GM19455 (cell line): ENCODE measurements around the gene APBB2.

ENCODE experiments used
- ATAC-seq: cut with Tn5 transposase; IDR thresholded peaks from one replicate; pipeline ENCODE4 v1.9.1; 2021; ENCODE audit not compliant: unreplicated experiment

Gene APBB2

DNA sequence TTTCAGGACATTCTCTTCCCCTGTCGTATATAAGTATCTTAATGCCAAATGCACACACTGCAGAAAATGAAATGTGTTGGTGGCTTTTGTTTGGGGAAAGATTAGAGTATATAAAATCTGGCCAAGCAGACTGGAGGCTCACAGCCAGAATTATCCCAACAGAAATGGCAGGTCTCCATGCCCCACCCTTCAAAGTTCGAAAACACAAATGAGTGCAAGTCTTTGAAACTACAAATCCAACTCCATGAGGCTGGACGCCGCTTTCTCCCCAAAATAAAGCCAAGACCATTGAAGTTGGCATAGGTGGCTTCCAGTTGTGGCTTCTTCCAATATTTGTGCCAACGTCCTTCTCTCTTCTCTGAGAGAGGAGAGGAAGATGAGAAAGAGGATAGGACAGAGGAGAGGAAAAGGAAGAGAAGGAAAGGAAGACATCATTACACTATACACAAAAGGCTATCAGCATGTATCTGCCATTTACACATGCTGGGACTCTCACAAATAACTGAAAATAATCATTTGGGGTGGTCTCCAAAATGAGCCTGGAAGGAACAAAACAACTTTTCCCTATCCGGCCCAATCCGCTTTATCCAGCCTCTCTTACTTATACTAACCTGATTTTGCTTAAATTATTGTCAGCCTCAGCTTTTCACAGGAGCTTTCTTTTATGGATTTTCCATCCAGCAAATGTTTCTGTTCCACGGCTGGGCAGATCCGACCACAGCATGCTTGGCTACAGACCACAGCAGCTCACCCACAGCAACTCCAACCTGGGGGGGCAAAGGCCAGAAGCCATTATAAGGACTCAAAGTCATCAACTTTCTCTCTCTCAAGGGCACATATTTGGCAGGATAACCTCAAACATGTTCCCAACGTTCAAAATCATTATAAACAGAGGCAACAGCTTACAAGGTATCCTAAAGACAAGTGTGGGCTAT, 71.7 kb downstream of the APBB2 start:
- ATAC-seq, result no peak

DNA sequence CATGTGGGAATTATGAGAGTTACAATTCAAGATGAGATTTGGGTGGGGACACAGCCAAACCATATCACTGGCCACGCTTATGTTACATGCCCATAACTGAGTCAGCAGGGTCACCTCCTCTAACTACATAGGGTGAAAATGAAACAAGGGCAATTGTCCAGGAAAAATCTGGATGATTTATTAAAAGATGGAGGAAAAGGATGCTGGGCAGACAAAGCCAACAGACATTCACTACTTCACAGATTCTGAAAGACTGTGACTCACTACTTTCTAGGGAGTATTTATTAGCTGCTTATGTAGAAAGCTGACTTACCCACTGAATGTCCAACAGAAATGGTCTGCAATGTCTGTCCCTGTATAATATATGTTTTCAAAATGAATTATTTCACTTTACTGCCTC, 72.4 kb downstream of the APBB2 start:
- ATAC-seq, result no peak

DNA sequence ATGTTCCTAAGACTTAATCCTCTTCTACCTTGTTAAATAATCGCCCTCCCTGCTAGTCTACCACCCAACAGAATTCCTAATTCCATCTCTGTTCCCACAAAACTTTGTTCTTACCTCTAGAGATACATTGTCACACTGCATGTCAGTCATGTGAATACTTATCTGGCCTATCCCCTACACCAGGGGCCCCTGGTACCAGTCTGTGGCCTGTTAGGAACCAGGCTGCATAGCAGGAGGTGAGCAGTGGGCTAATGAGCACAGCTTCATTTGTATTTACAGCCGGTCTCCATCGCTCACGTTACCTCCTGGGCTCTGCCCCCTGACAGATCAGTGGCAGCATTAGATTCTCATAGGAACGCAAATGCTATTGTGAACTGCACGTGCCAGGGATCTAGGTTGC, 73.9 kb downstream of the APBB2 start:
- no peak for ATAC-seq

DNA sequence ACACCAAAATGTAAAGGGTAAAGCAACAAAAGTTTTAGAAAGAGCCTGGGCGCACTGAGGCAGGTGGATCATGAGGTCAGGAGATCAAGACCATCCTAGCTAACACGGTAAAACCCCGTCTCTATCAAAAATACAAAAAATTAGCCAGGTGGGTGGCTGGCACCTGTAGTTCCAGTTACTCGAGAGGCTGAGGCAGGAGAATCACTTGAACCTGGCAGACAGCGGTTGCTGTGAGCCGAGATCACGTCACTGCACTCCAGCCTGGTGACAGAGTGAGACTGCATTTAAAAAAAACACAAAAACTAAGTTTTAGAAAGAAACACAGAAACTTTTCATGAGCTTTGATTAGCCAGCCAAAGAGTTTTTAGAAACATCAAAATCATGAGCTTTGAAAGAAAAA, 76.5 kb downstream of the APBB2 start:
- ATAC-seq, result no peak

DNA sequence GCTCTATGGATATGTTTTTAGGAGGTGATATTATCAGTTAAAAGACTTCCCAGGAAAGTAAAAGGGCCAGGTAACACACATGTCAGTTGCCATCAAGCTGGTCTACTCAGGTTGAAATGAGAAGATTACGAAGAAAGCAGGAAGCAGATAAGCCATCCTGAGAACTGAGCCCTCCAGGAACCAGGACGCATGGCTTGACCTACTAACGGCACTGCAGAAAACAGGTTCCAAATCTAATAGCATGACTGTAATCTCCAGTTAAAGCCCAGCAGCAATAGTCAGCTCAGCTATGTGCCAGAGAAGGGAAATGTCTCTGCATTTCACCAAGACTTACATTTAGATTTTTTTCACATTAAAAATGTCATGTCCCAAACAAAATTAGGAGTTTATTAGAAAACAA, 77.9 kb downstream of the APBB2 start:
- no peak for ATAC-seq

DNA sequence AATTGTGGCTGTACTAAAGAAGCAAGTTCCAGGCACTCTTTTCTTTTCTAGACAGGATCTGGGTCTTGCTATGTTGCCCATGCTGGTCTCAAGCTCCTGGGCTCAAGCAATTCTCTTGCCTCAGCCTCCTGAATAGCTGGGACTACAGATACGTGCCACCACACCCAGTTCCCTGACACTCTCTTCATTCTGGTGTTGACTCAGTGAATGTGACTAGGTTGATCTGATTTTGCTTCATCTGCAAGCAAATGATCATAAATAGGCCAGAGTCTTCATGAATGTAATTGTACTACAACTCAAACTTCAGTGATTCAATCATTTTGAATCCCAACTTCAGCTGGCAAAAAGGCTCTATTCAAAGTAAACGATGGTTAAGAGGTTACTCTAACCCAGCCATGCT, 78.5 kb downstream of the APBB2 start:
- ATAC-seq, result no peak

DNA sequence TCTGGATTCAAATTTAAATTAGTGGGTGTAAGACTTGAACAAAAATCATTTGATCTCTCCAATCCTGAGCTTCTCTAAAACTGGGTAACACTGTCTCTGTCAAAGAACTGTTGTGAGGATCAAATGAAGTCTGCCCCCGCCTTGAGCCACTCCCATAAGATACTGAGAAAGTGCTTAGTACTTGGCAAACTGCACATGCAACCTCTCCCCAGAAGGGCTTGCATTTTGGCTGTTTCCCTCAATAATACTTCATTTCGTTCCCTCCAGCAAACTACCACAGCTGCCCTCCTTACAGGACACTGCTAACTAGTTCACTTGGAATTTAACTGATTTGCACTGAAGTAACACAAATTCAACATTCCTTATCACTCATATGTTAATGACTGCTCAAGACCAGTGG, 79.8 kb downstream of the APBB2 start:
- ATAC-seq, result no peak

DNA sequence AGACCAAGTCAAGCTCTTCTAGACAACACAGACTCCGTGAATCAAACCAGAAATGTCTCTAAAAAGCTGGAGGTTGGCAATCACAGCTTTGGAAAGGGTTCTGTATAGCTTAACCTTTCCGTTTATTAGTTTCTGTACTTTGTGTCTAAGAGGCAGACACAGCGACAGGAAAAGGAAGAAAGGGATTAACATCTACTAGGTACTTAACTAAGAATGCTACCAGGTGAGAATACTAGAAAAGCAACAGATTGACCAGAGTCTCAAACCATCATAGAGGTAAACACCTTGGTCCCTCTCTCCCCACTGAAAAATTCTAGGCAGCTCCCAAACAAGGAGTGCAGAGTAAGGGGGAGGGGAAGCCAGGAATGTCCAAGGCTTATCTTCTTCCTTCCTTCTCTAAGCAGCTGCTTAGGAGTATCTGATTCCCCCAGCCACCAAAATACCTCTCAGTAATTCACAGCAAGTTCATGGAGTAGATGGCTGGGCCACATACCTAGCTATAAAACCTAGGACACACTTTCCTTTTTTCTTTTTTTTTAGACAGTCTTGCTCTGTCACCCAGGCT, 80.8 kb downstream of the APBB2 start:
- ATAC-seq, result no peak

DNA sequence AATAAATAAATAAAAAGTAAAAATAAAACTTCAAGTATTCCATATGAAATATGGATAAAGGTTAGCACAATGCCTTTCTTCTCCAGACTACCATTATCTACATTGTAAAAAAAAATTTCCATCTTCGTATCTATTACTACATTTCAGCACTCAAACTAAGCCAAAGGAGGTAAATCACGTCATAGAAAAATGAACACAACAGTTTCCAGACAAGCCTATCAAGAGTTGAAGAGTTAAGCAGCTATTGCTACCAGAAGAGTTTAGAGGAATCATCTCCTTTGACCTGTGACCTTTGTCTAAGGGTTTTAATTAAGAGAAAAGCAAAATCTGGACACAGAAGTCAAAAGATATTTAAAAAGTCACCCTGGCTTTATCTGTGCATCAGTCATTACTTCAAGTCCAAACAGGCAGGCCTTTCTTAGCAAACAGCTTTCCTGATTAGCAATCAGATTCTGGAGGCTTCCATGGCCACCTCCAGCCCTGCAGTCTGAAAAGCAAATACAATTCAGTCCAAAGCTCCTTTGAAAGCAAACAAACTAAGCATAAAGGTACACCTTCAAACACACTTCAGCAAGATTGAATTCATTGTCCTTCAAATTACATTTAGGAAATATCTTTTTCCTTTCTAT, 82.2 kb downstream of the APBB2 start:
- ATAC-seq, result no peak

DNA sequence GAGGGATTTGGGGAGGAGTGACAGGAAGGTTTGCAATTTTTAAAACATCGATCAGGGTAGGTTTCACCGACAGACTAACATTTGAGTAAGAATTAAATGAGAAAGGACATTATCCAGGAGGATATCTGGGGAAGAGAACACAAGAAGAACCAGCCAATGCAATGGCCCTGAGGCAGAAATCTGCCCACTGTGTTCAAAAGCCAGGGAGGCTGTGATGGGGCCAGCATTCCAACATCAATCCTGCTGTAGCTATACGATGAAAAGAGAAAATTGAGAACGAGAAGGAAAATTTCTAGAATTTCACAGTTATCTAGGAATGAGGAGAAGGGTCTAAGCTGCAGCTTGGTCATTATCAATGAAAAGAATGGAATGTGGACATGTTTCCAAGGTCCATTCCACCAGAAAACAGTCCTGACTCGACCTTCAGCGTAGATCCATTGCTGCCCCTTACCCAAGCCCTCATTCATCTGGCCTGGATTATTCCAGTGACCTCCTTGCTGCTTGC, 84.4 kb downstream of the APBB2 start:
- ATAC-seq, result no peak

DNA sequence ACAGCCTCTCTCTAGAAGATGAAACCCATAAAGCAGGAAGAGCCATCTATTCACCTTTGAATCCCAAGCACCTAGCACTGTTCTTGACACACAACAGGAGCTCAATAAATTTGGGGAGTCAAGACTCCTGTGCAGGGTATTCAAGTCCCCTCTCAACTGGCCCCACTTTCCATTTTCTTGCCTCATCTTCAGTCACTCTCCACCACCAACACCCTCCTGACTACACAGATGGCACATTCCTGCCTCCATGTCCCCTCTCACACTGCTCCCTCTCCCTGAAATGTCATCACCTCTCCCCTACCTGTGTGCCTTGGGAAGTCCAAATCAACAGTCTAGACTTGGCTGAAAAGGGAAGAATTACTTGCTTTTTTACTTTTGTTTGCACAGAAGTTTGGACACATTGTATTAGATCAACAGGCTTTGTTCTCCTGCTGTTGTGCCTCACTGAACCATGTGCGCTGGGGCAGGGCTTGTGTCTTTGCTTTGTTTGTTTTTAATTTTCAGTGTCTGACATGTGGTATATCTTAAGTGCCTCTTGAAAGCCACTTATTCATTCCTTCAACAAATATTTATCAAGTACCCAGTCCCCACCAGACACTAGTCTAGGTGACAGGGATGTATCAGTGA, 85.1 kb downstream of the APBB2 start:
- no peak for ATAC-seq

DNA sequence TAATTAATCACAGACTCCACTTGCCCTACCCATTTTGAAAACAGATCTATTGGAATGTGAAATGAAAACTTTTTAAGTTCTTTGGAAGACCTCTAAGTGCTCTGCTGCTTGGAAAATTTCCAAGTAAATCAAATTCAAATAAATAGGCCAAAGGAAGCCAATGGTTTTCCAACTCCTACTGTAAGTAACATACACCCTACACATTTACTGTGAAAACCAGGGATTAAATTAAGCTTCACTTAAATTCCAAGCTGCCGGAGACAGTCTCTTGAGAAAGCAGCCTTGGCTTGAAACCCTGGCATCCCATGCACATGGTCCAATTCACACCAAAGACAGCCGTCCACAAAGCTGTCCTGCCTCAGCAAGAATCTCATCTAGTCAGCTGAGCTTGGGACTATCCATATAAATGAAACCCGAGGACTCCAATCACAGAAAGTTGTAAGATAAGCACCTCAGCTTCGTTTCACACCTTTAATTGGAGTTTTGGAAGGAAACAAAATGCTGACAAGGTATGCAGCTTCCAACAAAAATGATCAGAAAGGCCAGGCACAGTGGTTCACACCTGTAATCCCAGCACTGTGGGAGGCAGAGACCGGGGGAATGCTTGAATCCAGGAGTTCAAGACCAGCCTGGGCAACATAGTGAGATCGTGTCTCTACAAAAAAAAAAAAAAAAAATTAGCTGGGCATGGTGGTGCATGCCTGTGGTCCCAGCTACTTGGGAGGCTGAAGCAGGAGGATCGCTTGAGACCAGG, 88.6 kb downstream of the APBB2 start:
- no peak for ATAC-seq

DNA sequence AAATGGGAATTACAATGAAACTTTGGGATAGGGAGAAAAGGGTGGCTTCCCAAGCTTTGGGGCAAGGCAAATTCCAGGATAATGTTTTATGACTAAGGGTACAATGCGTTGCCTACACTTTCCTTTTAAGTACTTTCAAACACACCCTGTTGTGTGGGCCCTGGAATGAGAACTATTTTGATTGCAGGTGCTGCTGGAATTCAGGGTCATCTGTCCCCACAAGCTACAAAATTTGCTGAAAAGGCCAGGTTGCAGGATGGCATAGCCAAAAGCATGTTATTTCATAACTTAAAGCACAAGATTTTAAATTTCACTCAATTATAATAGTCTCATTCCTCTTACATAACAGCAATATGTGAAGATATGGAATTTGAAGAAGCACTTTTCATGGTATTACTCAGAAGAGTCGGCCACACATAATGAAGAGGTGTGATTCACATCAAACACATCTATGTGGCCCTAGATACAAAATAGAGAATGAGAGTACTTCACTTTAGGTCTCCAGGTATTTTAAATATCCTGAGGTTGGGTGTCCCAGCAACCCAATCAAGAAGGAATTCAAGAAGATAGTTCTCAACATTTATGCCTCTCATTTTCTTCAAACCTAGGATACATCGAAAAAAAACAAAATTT, 89.3 kb downstream of the APBB2 start:
- no peak for ATAC-seq

DNA sequence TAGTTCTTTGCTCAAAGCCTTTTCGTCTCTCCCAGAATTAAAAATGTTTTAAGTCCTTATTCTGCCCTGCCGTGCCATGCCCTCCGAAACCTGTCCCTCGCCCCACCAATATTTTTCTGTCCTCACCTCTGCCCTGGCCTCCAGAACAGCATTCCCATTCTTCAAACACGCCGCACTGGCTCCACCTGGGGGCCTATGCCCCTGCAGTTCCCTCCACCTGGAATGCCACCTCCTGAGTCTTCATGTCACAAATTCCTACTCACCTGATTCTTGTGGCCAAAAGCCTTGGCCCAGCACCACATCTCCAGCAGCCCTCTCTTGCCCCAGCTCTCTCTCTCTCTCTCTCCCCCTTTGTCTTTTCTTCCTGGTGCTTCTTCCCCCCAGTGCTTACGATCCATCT, 91.6 kb downstream of the APBB2 start:
- ATAC-seq, result no peak

DNA sequence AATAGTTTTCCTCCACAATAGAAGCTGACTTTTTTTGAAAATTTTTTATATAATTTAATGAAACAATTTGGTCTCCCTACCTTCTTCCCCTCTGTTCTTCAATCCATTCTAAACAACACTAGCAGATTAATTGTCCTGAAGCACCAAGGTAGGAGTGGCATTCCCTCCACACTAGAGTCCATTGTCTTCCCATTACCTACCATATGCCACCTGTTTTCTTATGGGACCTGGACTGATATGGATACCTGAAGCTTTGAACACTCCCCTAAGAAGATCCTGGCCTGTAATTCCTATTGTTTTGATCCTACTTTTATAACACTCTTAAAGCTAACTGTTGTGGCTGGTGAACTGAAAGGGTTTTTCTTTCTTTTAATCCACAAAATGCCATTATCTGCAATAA, 92.0 kb downstream of the APBB2 start:
- ATAC-seq, result no peak

DNA sequence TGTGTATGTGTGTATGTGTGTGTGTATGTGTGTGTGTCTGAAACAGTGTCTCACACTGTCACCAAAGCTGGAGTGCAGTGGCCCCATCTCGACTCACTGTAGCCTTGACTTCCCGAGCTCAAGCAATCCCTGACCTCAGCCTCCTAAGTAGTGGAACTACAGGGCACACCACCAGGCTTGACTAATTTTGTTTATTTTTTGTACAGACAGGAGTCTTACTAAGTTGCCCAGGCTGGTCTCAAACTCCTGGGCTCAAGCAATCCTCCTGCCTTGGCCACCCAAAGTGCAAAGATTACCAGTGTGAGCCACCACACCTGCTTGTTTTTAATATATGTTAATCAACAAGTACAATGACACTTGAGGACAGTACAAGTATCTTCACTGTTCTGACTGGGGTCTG, 92.4 kb downstream of the APBB2 start:
- no peak for ATAC-seq

DNA sequence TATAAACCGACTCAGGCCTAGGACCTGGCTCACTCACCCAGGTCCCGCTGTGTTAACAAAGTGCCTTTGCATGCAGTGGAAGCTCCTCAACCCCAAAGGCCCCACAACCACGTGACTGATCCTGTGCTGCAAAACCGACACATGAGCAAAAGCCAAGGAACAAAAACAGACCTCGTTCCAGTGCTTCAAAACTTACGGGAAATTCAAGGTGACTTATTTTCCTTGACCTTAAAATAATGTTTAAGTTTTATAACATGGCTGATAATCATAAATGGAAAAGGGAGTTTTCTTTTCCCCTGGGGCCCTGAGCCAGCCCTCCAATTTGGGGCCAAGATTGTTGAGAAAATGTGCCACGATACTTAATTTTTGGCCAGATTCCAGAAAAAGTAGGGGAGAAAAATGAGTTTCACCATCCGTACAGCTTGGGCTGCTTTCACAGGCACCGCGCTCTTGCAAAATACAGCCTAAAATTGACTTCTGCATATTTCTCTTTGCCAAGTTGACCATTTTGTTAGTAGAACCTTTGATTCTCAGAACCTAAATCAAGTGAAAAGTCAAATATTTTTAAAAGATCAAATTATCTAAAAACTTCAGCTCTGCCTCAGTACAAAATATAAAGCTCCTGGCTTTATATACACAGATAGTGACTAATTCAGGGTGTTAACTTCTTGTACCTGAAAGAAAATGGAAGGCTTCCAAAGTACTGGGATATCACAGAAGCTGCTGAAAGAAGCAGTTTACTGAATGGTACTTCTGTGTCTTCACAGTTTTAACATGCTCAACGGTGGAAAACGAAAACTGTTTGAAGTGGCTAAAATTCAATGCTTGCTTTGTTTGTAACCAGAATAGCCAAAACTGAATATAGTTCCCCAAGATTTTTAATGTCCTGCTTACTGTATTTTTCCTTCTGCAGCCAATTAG, 93.8 kb downstream of the APBB2 start:
- no peak for ATAC-seq

DNA sequence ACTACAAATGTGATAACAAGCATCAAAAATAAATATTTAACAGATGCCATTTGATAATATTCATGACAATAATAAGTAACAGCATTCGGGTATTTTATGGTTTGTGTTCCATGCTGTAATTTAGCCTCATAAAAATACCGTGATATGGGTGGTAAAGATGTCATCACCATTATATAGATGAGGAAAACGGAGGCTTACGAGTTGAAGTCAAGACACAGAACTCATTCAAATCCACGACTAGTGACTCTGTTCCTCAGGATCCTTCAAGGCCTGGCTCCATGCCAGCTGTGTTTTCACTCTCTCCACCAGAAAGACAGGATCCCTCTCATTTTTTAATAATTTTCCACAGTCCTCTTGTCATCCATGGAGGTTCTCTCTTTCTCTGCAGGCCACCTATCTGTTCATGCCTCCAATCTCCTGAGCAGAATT, 94.5 kb downstream of the APBB2 start:
- no peak for ATAC-seq

DNA sequence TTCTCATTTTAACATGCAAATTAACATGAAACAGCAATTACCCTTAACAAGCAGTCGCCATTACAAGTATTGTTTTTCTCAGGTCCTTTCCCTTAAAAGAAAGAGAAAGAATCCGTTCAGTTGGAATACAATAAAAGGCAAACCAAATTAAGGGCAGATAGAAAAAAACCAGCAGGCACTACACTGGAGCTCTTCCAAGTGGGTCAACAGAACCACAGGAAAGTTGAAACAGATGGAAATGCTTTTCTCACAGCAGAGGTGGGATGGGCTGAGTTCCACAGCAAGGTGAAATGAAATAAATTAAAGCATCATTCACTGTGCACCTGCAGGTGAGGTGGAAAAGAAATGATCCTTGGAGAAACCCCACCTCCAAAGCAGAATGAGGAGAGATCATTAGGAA, 102.6 kb downstream of the APBB2 start:
- ATAC-seq, result no peak
